ENCODE results near the gene PRRT2.
A peak's percentile ranks its signal among the peaks of the same experiment; 100 is the strongest.

The PRRT2 gene

DNA sequence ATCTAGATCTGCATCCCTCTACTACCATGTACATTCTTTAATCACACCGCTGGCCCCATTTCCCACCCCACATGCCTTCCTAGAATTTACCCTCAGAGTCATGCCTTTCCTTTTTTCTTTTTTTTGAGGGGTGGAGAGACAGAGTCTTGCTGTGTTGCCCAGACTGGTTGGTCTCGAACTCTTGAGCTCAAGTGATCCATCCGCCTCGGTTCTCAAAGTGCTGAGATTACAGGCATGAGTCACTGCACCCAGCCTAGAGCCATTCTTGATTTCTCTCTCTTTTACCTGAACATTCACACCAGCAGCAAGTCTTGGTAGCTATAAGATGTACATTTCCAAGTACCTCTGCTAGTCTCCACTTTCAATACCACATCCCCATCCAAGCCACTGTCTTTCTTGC is 6.1 kb downstream of the PRRT2 start:
- in situ Hi-C loops (cut with HindIII; ENCODE audit: low sequenced_read_pairs) = no loop called here
- TF ChIP-seq, protein P1, sequence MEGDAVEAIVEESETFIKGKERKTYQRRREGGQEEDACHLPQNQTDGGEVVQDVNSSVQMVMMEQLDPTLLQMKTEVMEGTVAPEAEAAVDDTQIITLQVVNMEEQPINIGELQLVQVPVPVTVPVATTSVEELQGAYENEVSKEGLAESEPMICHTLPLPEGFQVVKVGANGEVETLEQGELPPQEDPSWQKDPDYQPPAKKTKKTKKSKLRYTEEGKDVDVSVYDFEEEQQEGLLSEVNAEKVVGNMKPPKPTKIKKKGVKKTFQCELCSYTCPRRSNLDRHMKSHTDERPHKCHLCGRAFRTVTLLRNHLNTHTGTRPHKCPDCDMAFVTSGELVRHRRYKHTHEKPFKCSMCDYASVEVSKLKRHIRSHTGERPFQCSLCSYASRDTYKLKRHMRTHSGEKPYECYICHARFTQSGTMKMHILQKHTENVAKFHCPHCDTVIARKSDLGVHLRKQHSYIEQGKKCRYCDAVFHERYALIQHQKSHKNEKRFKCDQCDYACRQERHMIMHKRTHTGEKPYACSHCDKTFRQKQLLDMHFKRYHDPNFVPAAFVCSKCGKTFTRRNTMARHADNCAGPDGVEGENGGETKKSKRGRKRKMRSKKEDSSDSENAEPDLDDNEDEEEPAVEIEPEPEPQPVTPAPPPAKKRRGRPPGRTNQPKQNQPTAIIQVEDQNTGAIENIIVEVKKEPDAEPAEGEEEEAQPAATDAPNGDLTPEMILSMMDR (IDR thresholded peaks at IDR 0.05; ENCODE audit: low read depth, low read length) = no peak
- no peak for DNase-seq (ENCODE audit: low read depth, low spot score)
- no peak overlapping the region for H3K4me3 ChIP-seq (ENCODE audit: low read depth, low read length)

DNA sequence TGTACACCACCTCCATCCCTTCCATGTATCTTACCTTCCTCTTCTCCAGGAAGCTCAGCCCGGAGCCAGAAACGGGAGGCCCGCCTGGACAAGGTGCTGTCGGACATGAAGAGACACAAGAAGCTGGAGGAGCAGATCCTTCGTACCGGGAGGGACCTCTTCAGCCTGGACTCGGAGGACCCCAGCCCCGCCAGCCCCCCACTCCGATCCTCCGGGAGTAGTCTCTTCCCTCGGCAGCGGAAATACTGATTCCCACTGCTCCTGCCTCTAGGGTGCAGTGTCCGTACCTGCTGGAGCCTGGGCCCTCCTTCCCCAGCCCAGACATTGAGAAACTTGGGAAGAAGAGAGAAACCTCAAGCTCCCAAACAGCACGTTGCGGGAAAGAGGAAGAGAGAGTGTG is 7.5 kb downstream of the PRRT2 start:
- peak overlapping the region; percentile 65 for H3K4me3 ChIP-seq (ENCODE audit: low read depth, low read length)
- DNase-seq (ENCODE audit: low read depth, low spot score) = no peak
- in situ Hi-C loops (cut with HindIII; ENCODE audit: low sequenced_read_pairs) = no loop called here
- TF ChIP-seq, protein P1 (IDR thresholded peaks at IDR 0.05; ENCODE audit: low read depth, low read length) = peak; percentile 35

DNA sequence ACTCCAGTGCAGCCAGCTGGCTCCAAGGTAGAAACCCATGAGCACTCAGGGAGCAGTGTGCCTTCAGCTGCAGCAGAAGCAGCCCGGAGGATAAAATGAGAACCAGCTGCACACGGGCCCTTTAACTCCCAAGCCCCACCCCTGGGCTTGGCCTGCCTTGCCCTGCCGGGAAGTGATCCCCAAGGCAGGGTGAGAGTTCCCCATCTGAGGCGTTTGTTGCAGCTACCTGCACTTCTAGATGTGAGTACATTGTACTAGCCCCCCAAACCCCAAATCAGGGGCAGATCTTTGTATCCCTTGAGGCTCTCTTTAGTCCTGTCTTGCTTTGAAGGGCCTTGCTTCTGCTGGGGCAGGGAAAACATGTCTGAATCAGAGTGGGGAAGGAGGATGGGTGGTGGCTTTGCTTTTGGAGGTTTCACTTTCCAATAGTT is 8.3 kb downstream of the PRRT2 start, which contains the start of gene MVP:
MVP (plus strand) TSS at position 192 of the 431 bp plus-strand sequence. CDS start 10,088 bp downstream, outside the sequence.
- peak within 1 kb of the TSS; percentile 65 for H3K4me3 ChIP-seq (ENCODE audit: low read depth, low read length)
- TF ChIP-seq, protein P1 (IDR thresholded peaks at IDR 0.05; ENCODE audit: low read depth, low read length) = no peak
- in situ Hi-C loops (cut with HindIII; ENCODE audit: low sequenced_read_pairs) = no loop called here
- DNase-seq (ENCODE audit: low read depth, low spot score) = peak; percentile 66

DNA sequence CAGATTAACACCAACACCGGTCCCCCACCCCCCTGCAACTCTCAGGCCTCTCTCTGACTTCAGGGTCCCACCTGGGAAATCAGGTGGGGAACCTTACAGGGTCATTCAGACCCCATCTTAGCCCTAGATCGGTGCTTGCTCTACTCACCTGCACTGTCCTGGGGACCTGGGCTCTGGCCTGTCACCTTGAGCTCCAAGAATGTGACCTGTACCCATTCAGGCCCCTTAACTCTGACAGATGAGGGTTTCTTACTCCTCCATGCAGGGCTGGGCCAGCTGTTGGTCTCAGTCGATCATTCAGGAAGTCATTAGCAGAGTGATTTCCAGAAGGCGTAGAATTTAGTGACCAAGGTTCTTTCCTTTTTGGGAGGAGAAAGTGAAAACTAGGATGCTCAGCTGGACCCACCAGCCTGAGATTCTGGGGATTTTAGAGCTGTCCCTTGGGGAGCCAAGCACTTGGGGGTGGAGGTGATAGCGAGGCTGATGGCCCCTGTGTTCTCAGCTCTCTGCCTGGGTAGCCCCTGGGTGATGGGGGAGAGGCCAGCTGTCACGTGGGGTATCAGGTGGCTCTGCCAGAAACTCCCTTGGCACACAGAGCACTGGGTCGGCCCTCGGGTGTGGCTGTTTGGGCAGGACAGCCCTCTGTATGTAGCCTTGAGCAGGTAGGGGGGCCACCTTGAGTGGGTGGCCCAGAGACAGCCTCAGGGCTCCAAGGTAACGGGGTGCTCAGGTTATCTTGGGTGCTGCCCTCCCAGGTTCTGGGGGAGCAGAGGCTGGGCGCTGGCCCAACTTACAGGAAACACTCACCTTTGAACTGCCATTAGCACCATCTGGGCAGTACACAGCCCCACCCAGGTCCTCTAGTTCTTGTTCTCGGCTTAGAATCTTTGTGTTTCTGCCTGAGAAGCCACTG is 9.0 kb downstream of the PRRT2 start:
- in situ Hi-C loops (cut with HindIII; ENCODE audit: low sequenced_read_pairs) = no loop called here
- DNase-seq (ENCODE audit: low read depth, low spot score) = no peak
- TF ChIP-seq, protein P1 (IDR thresholded peaks at IDR 0.05; ENCODE audit: low read depth, low read length) = no peak
- peak overlapping the region; percentile 65 for H3K4me3 ChIP-seq (ENCODE audit: low read depth, low read length)

DNA sequence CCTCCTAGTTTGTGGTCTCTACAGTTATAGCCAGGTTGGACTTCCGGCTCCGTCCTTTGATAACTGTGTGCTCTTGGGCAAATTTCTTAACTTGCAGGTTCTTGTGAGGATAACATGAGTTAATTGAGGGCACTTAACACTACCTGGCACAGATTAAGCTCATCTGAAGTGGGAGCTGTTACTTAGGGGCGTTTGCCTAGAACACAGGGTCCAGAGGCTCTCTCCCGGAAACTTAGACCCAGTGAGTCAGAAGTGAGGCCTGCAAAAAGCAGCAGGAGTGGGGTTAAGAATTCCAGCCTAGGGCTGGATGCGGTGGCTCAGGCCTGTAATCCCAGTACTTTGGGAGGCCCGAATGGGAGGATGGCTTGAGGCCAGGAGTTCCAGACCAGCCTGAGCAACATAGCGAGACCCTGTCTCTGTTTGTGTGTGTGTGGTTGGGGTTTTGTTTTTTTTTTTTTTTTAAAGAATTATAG is 9.7 kb downstream of the PRRT2 start:
- TF ChIP-seq, protein P1 (IDR thresholded peaks at IDR 0.05; ENCODE audit: low read depth, low read length) = no peak
- in situ Hi-C loops (cut with HindIII; ENCODE audit: low sequenced_read_pairs) = no loop called here
- peak; percentile 86 for DNase-seq (ENCODE audit: low read depth, low spot score)
- H3K4me3 ChIP-seq (ENCODE audit: low read depth, low read length) = peak overlapping the region; percentile 65

DNA sequence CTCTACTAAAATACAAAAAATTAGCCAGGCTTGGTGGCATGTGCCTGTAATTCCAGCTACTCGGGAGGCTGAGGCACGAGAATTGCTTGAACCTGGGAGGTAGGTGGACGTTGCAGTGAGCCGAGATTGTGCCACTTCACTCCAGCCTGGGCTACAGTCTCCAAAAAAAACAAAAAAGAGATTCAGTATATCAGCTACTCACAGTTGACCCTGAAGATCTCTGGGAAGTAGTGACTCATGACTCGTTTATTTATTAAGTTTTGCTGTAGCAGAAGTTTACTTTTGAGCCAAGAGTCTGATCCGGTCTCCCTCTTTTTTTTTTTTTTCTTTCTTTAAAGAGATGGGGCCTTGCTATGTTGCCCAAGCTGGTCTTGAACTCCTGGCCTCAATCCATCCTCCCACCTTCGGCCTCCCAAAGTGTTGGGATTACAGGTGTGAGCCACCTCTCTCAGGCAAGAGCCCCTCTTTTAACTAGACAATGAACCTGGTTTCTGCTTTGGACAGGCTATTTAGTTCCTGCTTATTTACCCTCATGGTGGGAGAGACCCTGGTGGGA is 12.7 kb downstream of the PRRT2 start:
- DNase-seq (ENCODE audit: low read depth, low spot score) = peak; percentile 77
- TF ChIP-seq, protein P1 (IDR thresholded peaks at IDR 0.05; ENCODE audit: low read depth, low read length) = no peak
- H3K4me3 ChIP-seq (ENCODE audit: low read depth, low read length) = no peak overlapping the region
- in situ Hi-C loops (cut with HindIII; ENCODE audit: low sequenced_read_pairs) = no loop called here

Data from astrocyte of the spinal cord (primary cell).